Right lobe of liver (tissue), 4 donors: ENCODE data around the gene EPS15.

Experiments used
- POLR2A ChIP-seq: fragments of 450-650 bp; IDR thresholded peaks from one replicate; pipeline ENCODE4 v1.6.1; 2017; ENCODE audit warnings: antibody characterized with exemption, mild to moderate bottlenecking
- TF ChIP-seq, protein P1 (sequence below), 4 donors: fragments of 200-600 bp in 3 of 4; fragments of 450-650 bp in 1 of 4; IDR thresholded peaks; one replicate each; pipeline versions ENCODE4 v1.5.1 to v1.8.0; 2016 to 2022; ENCODE audit warnings: antibody characterized with exemption in 4 of 4, mild to moderate bottlenecking in 2 of 4
- donor health status: DM: no; HTN: no; CAD: no.
- donor health status: DM: no; HTN: no; CAD: no.
- donor health status: DM: no; HTN: yes; CAD: no.

DNA sequence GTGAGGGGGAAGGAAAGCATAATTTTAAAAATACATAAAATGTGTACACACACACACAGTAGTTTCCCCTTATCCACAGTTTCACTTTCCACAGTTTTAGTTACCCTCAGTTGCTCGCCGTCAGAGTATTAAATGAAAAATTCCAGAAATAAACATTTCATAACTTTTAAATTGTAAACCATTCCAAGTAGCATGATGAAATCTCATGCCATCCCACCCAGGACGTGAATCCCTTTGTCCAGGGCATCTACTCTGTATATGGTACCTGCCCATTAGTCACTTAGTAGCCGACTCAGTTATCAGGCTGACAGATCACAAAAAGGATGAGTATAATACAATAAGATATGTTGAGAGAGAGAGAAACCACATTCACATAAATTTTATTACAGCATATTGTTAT lies 36.2 kb downstream of the EPS15 start:
- TF ChIP-seq, protein P1, sequence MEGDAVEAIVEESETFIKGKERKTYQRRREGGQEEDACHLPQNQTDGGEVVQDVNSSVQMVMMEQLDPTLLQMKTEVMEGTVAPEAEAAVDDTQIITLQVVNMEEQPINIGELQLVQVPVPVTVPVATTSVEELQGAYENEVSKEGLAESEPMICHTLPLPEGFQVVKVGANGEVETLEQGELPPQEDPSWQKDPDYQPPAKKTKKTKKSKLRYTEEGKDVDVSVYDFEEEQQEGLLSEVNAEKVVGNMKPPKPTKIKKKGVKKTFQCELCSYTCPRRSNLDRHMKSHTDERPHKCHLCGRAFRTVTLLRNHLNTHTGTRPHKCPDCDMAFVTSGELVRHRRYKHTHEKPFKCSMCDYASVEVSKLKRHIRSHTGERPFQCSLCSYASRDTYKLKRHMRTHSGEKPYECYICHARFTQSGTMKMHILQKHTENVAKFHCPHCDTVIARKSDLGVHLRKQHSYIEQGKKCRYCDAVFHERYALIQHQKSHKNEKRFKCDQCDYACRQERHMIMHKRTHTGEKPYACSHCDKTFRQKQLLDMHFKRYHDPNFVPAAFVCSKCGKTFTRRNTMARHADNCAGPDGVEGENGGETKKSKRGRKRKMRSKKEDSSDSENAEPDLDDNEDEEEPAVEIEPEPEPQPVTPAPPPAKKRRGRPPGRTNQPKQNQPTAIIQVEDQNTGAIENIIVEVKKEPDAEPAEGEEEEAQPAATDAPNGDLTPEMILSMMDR (IDR thresholded peaks at IDR 0.05), result no peak
- TF ChIP-seq POLR2A, result no peak
